IMR-90 (cell line): Measurements from ENCODE around the gene CSRP1. TPM values are rescaled to one million over a fixed set of nuclear protein-coding genes. Genes with fewer than 3 reads are reported as not detected.
A peak's percentile ranks its signal among the peaks of the same experiment; 100 is the strongest.

Experiments
- ATAC-seq: fragments of 200-7000 bp; cut with Tn5 transposase; 2 replicates; pipeline ENCODE4 v1.9.1; 2020; ENCODE audit warnings: low read depth, mild to moderate bottlenecking, moderate library complexity
- BruUV-seq: library from RNA; stranded (reverse); fragments of 400-500 nt; replicated peaks from 2 replicates; lab custom pipeline; 2021; lab: Mats Ljungman, UMichigan
- CTCF ChIA-PET: fragments of 300-600 bp; formaldehyde crosslinking; extraction: SDS; loops from one replicate; lab custom pipeline; 2021; ENCODE audit warnings: antibody characterized with exemption; lab: Yijun Ruan, JAX
- POLR2A ChIA-PET: fragments of 300-600 bp; sonication (Branson Sonifier 250); formaldehyde crosslinking; loops from one replicate; lab custom pipeline; 2022; ENCODE audit warnings: antibody characterized with exemption; ENCODE audit not compliant: unreplicated experiment; lab: Charles Lee
- DNase-seq: peaks from one replicate; pipeline ENCODE4 v3.0.0; 2013
- H2AFZ ChIP-seq: replicated peaks from 2 replicates; pipeline ENCODE3; 2013; ENCODE audit warnings: low read length, mild to moderate bottlenecking; ENCODE audit not compliant: poor library complexity
- H2AK5ac ChIP-seq: 2 replicates; pipeline ENCODE4 v1.6.1; 2013; ENCODE audit warnings: low read depth, low read length, inconsistent platforms
- H2AK9ac ChIP-seq: replicated peaks from 2 replicates; pipeline ENCODE3; 2013; ENCODE audit warnings: mild to moderate bottlenecking, low read depth, low read length, moderate library complexity; ENCODE audit not compliant: poor library complexity
- H2BK120ac ChIP-seq: 2 replicates; pipeline ENCODE4 v1.6.1; 2013; ENCODE audit warnings: low read depth, low read length, inconsistent platforms
- H2BK15ac ChIP-seq: 3 replicates; pipeline ENCODE4 v1.6.1; 2013; ENCODE audit warnings: low read depth, low read length, inconsistent platforms
- H2BK20ac ChIP-seq: 2 replicates; pipeline ENCODE4 v1.6.1; 2013; ENCODE audit warnings: low read depth, mild to moderate bottlenecking, inconsistent platforms, low read length, moderate library complexity
- H2BK5ac ChIP-seq: 2 replicates; pipeline ENCODE4 v1.6.1; 2013; ENCODE audit warnings: mild to moderate bottlenecking, low read depth, low read length, inconsistent platforms; ENCODE audit not compliant: poor library complexity, severe bottlenecking
- H3K14ac ChIP-seq: replicated peaks from 2 replicates; pipeline ENCODE4 v1.6.1; 2013; ENCODE audit warnings: low read depth, low read length, inconsistent platforms
- H3K18ac ChIP-seq: 2 replicates; pipeline ENCODE4 v1.6.1; 2013; ENCODE audit warnings: low read depth, low read length, control low read depth
- H3K23ac ChIP-seq: 2 replicates; pipeline ENCODE4 v1.6.1; 2013; ENCODE audit warnings: low read depth, low read length, inconsistent platforms
- H3K27ac ChIP-seq: 2 replicates; pipeline ENCODE4 v1.5.1; 2013; ENCODE audit warnings: mild to moderate bottlenecking, control low read depth, low read length; ENCODE audit not compliant: insufficient read depth
- H3K27me3 ChIP-seq: 2 replicates; pipeline ENCODE4 v1.6.1; 2013; ENCODE audit warnings: low read length; ENCODE audit not compliant: control insufficient read depth, insufficient read depth
- H3K36me3 ChIP-seq: 2 replicates; pipeline ENCODE4 v1.6.1; 2013; ENCODE audit warnings: low read length, mixed read lengths; ENCODE audit not compliant: control insufficient read depth, insufficient read depth
- H3K4ac ChIP-seq: 2 replicates; pipeline ENCODE4 v1.6.1; 2013; ENCODE audit warnings: low read depth, low read length, inconsistent platforms
- H3K4me1 ChIP-seq: 2 replicates; pipeline ENCODE4 v1.6.1; 2013; ENCODE audit warnings: low read length, mixed read lengths; ENCODE audit not compliant: control insufficient read depth, insufficient read depth
- H3K4me2 ChIP-seq: 2 replicates; pipeline ENCODE4 v1.6.1; 2013; ENCODE audit warnings: low read depth, mild to moderate bottlenecking, control low read depth, low read length, moderate library complexity
- H3K4me3 ChIP-seq: 2 replicates; pipeline ENCODE4 v1.5.1; 2013; ENCODE audit warnings: low read depth, mild to moderate bottlenecking, control low read depth, low read length, moderate library complexity; ENCODE audit not compliant: insufficient read depth
- H3K56ac ChIP-seq: 2 replicates; pipeline ENCODE4 v1.6.1; 2013; ENCODE audit warnings: low read length, inconsistent platforms; ENCODE audit not compliant: insufficient read depth; ENCODE audit errors: extremely low read depth
- H3K79me1 ChIP-seq, 2 experiments: 2 replicates each; pipeline ENCODE4 v1.6.1; 2013; ENCODE audit warnings: low read length in 2 of 2, inconsistent platforms in 1 of 2, low read depth in 1 of 2
- H3K9ac ChIP-seq: 2 replicates; pipeline ENCODE4 v1.6.1; 2013; ENCODE audit warnings: low read depth, low read length, control low read depth
- H3K9me1 ChIP-seq: 2 replicates; pipeline ENCODE4 v1.6.1; 2013; ENCODE audit warnings: low read length, inconsistent platforms; ENCODE audit not compliant: insufficient read depth
- H3K9me3 ChIP-seq: 2 replicates; pipeline ENCODE4 v1.6.1; 2013; ENCODE audit warnings: low read length; ENCODE audit not compliant: control insufficient read depth, insufficient read depth
- H4K20me1 ChIP-seq: 2 replicates; pipeline ENCODE4 v1.6.1; 2013; ENCODE audit warnings: low read length, inconsistent platforms; ENCODE audit not compliant: insufficient read depth
- H4K5ac ChIP-seq: 2 replicates; pipeline ENCODE4 v1.6.1; 2013; ENCODE audit warnings: mild to moderate bottlenecking, low read depth, low read length, control low read depth
- H4K8ac ChIP-seq, 2 experiments: 2 replicates each; pipeline ENCODE4 v1.6.1; 2013; ENCODE audit warnings: low read depth in 2 of 2, low read length in 2 of 2, control low read depth in 1 of 2, inconsistent platforms in 1 of 2
- H4K91ac ChIP-seq: 2 replicates; pipeline ENCODE4 v1.6.1; 2013; ENCODE audit warnings: low read depth, low read length, inconsistent platforms; ENCODE audit not compliant: insufficient read depth
- BHLHE40 ChIP-seq: fragments of 150-350 bp; IDR thresholded peaks from 2 replicates; pipeline ENCODE4 v1.6.1; 2016; ENCODE audit warnings: mild to moderate bottlenecking, low read depth, low read length
- CHD1 ChIP-seq: IDR thresholded peaks from 2 replicates; pipeline ENCODE4 v1.6.1; 2012; ENCODE audit warnings: low read depth, low read length, improper control_type of control experiment
- MAFK ChIP-seq: IDR thresholded peaks from 2 replicates; pipeline ENCODE4 v1.6.1; 2012; ENCODE audit warnings: low read depth, low read length, improper control_type of control experiment
- MXI1 ChIP-seq: IDR thresholded peaks from 2 replicates; pipeline ENCODE4 v1.6.1; 2012; ENCODE audit warnings: low read depth, mild to moderate bottlenecking, low read length, moderate library complexity, borderline replicate concordance
- NFE2L2 ChIP-seq: fragments of 150-350 bp; IDR thresholded peaks from 2 replicates; pipeline ENCODE4 v1.6.1; 2016; ENCODE audit warnings: low read depth, mild to moderate bottlenecking, low read length
- RFX5 ChIP-seq: IDR thresholded peaks from 2 replicates; pipeline ENCODE4 v1.8.0; 2012; ENCODE audit warnings: low read depth, mild to moderate bottlenecking, low read length, moderate library complexity
- WGBS, 2 experiments: methylation state at CpG; one replicate each; pipeline versions ENCODE4 v1.1.5 to v1.1.7; 2013; ENCODE audit warnings: missing lambda C conversion rate in 2 of 2; ENCODE audit not compliant: insufficient read length in 1 of 2; ENCODE audit errors: extremely low coverage in 2 of 2; 5-methylcytosine and 5-hydroxymethylcytosine counted together
- dilution Hi-C: fragments of 300-500 bp; cut with HindIII; formaldehyde crosslinking; loops from one replicate; pipeline ENCODE4 v1.14.3; 2018; ENCODE audit warnings: low sequenced_read_pairs; ENCODE audit not compliant: unreplicated experiment
- in situ Hi-C: fragments of 300-500 bp; cut with MboI; formaldehyde crosslinking; loops from 3 replicates; pipeline ENCODE4 v1.14.3; 2019; ENCODE audit warnings: low sequenced_read_pairs, inconsistent platforms, mixed read lengths
- intact Hi-C: fragments of 100-400 bp; cut with micrococcal nuclease; formaldehyde crosslinking; loops from 2 replicates; pipeline ENCODE4 v1.10.0; 2022
- polyA plus RNA-seq, 3 experiments: library from polyadenylated mRNA; depleted of rRNA; stranded (reverse); fragments of >200 nt; gene quantifications; 2 replicates each; pipeline ENCODE4 v1.2.3, GENCODE V29; 2012; ENCODE audit warnings: low replicate concordance in 1 of 3
- total RNA-seq: library from RNA; depleted of rRNA; stranded (reverse); fragments of >200 nt; gene quantifications from 2 replicates; pipeline ENCODE4 v1.2.3, GENCODE V29; 2012
- TF ChIP-seq, protein P1 (sequence below): conservative IDR thresholded peaks from 2 replicates; pipeline ENCODE4 v1.5.1; 2012; ENCODE audit warnings: mild to moderate bottlenecking, low read depth, low read length, improper control_type of control experiment

Gene CSRP1
- total and polyA plus RNA-seq, 2 of the 4 experiments (the other 2 are of a cell fraction) = 1,037 to 1,498 TPM

DNA sequence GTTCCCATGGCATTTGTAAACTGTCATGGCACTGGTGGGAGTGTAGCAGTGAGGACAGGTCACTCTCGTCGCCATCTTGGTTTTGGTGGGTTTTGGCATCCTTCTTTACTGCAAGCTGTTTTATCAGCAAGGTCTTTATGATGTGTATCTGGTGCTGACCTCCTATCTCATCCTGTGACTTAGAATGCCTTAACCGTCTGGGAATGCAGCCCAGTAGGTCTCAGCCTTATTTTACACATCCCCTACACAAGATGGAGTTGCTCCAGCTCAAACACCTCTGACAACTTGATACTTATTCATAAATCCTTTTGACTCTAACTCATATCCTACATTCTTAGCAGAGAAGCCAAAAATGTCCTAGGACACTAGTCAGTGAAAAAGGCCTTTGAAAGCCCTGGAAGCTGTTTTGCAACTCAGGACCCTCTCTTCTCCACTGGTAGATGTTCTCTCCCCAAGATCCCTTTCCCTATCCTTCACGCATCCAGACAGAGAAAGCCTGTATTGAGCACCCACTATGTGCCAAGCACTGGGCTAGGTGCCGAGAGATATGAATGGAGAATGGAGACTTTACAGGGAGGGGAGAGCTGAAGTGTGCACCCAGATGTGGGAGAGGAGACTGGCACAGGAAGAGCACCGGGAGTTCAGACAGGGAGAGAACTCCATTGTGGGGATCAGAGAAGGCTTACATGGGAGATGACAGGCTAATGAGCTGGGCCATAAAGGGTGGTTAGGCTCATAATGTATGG is 6.7 kb upstream of the CSRP1 start:
- Histone ChIP-seq H4K8ac (peak overlapping the region in 1 of 2 experiments; percentile 65; a peak in 1 of 4 replicates), H4K5ac (no peak overlapping the region; the same call in 1 of the 2 replicates), H3K4me1 (peaks cover 15% of the 10 kb centered on the region), H4K91ac (no peak overlapping the region), H3K9ac (no peak overlapping the region), H2BK5ac (no peak overlapping the region), H3K9me3 (no peaks in the 10 kb centered on the region), H3K4me3 (no peak overlapping the region), H3K27ac (no peak overlapping the region), H3K56ac (no peak overlapping the region), H3K23ac (no peak overlapping the region), H3K27me3 (no peaks in the 10 kb centered on the region), H2AK9ac (no peak overlapping the region), H3K4me2 (no peak overlapping the region), H4K20me1 (no peaks in the 10 kb centered on the region), H3K14ac (peak overlapping the region; percentile 50; the same call in 1 of the 2 replicates), H2BK20ac (0 out of 2 replicates have a peak overlapping the region, but pooled peaks have one; percentile 60), H2BK15ac (no peak overlapping the region), H2AK5ac (peak overlapping the region; percentile 49; the same call in 1 of the 2 replicates), H2BK120ac (peak overlapping the region; percentile 14; the same call in 1 of the 2 replicates), H3K18ac (no peak overlapping the region), H3K36me3 (no peaks in the 10 kb centered on the region), H3K9me1 (peaks cover 13% of the 10 kb centered on the region), H2AFZ (no peak overlapping the region), H3K4ac (peak overlapping the region; percentile 19; the same call in 1 of the 2 replicates), H3K79me1 (peaks cover 3 to 11% of the 10 kb centered on the region in 2 experiments; a peak in 2 of 4 replicates)
- in situ Hi-C loops (loop anchor here (10.0 kb wide), 1 partner anchor 69 kb away; no protein-coding TSS in a partner anchor), intact Hi-C loops (loop anchor here (1.0 to 2.0 kb wide), 5 partner anchors 31 to 259 kb away; no protein-coding TSS in a partner anchor), dilution Hi-C loops (no loop called here)
- BruUV-seq = no TSS peak
- DNase-seq (no peak), ATAC-seq (no peak)
- CTCF ChIA-PET = interaction anchor here (0.5 to 6.2 kb wide), 24 partner anchors 11 to 1027 kb away, joined by 3 to 103 read pairs (median 7); partner anchors contain the start of gene PHLDA3
- 80% methylated on average over 2 of the region's 6 CpGs; no CpG with 5 or more reads in 1 of the 2 experiments for WGBS, 2 experiments
- POLR2A ChIA-PET = interaction anchor here (0.7 kb wide), 1 partner anchor 10 kb away, joined by 5 read pairs; no protein-coding TSS in a partner anchor
- TF ChIP-seq, protein P1, sequence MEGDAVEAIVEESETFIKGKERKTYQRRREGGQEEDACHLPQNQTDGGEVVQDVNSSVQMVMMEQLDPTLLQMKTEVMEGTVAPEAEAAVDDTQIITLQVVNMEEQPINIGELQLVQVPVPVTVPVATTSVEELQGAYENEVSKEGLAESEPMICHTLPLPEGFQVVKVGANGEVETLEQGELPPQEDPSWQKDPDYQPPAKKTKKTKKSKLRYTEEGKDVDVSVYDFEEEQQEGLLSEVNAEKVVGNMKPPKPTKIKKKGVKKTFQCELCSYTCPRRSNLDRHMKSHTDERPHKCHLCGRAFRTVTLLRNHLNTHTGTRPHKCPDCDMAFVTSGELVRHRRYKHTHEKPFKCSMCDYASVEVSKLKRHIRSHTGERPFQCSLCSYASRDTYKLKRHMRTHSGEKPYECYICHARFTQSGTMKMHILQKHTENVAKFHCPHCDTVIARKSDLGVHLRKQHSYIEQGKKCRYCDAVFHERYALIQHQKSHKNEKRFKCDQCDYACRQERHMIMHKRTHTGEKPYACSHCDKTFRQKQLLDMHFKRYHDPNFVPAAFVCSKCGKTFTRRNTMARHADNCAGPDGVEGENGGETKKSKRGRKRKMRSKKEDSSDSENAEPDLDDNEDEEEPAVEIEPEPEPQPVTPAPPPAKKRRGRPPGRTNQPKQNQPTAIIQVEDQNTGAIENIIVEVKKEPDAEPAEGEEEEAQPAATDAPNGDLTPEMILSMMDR = no peak
- TF ChIP-seq CHD1 (no peak), MAFK (no peak), RFX5 (no peak), BHLHE40 (no peak), MXI1 (no peak), NFE2L2 (no peak)
